Measurements from ENCODE around the gene NNT. TPM values are rescaled to one million over a fixed set of nuclear protein-coding genes. Genes with fewer than 3 reads are reported as not detected.
A peak's percentile ranks its signal among the peaks of the same experiment; 100 is the strongest.
"Not testable (repeated sequence)": the region's sequence is repeated elsewhere in the genome, so short reads cannot be mapped to it uniquely, and the experiment has no call there.

The NNT gene
- total and polyA plus RNA-seq, 10 of the 15 experiments (the other 5 are each of a cell fraction or from before 2014, with no cell fraction given), result 20.8 to 73.1 (median 51.9) TPM

DNA sequence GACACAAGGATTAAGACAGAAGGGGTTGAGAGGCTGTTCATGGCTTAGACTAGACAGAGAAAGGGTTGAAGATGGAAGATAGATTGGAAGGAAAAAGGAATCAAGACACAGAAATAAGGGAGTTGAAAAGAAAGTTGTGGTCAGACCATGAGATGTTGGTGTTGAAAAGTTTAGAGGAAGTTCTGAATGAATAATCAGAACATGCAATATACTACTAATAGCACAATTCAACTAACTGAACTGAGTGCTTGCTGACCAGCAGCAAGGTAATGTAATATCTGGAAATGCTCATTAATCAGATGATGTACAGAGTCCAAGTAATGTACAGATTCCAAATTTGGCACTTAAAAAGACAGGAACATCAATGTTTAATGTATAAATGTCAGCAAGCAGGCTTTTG is 10.6 kb upstream of the NNT start:
- Histone ChIP-seq H3K27me3 (replicated peaks in 1 of 2; ENCODE audit: control insufficient read depth in 2 of 2, insufficient read depth in 2 of 2, low read length in 1 of 2) (no peaks in the 10 kb centered on the region), H3K36me3 (ENCODE audit: control insufficient read depth in 2 of 2, insufficient read depth in 2 of 2, low read length in 1 of 2) (no peaks in the 10 kb centered on the region; a peak in 2 of 4 replicates), H3K9me3 (replicated peaks; ENCODE audit: control insufficient read depth, insufficient read depth, low read length) (no peaks in the 10 kb centered on the region), H4K20me1 (ENCODE audit: control insufficient read depth, insufficient read depth) (no peaks in the 10 kb centered on the region), H3K27ac (ENCODE audit: control insufficient read depth, insufficient read depth) (no peak overlapping the region), H3K4me2 (ENCODE audit: control insufficient read depth, insufficient read depth) (no peak overlapping the region; the same call in 1 of the 2 replicates), H3K4me1 (ENCODE audit: control insufficient read depth, insufficient read depth, low read length) (peaks cover 6% of the 10 kb centered on the region; the same call in 1 of the 2 replicates), H3K9ac (ENCODE audit: control insufficient read depth, insufficient read depth, low read length) (no peak overlapping the region), H3K79me2 (ENCODE audit: control insufficient read depth, insufficient read depth, low read length) (no peaks in the 10 kb centered on the region), H3K4me3 (no peak overlapping the region), H2AFZ (ENCODE audit: control insufficient read depth, low read depth, low read length) (no peak overlapping the region)
- no TSS peak for BruUV-seq (replicated peaks)
- intact Hi-C loops (cut with micrococcal nuclease; ENCODE audit: unreplicated experiment) (no loop called here), in situ Hi-C loops (cut with MboI) (no loop called here)
- RAD21 ChIA-PET (ENCODE audit: unreplicated experiment), result no interaction called here
- DNase-seq (ENCODE audit: low read depth, low spot score) (no peak), FAIRE-seq (no peak), ATAC-seq (peak; percentile 43)
- POLR2A ChIA-PET, result interaction anchor here (0.6 kb wide), 1 partner anchor 11 kb away, joined by 3 read pairs; the partner anchor contains the start of gene NNT
- CTCF ChIA-PET, result no interaction called here
- TF ChIP-seq RUNX3 (IDR thresholded peaks at IDR 0.05; ENCODE audit: low read length) (peak; percentile 53; the same call in 1 of the 2 replicates), ETV6 (conservative IDR thresholded peaks at IDR 0.05 in 1 of 2, IDR thresholded peaks at IDR 0.05 in 1 of 2; ENCODE audit: borderline replicate concordance in 1 of 2, low read depth in 1 of 2) (no peak), NFIC (IDR thresholded peaks at IDR 0.05; ENCODE audit: low read depth, low read length) (0 out of 2 replicates have a peak, but pooled peaks have one; percentile 22), SUPT20H (IDR thresholded peaks at IDR 0.05; ENCODE audit: borderline replicate concordance, control insufficient read depth, low read depth, low read length) (no peak)
- SMC1A ChIA-PET (ENCODE audit: uncharacterized antibody, unreplicated experiment), result no interaction called here

DNA sequence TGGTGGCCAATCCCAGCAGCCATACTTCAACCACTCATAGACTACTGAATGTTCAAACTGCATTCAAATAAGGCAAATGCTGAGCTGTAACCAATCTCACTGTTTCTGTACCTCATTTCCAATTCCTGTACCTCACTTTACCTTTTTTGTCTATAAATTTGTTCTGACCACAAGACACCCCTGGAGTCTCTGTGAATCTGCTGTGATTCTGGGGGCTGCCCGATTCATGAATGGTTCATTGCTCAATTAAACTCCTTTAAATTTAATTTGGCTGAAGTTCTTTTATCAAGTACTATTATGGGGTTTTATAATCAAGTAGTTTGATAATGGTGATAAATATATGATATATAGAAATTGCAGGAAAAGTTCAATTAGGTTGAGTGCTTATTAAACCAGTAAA is 4.1 kb upstream of the NNT start:
- H2AFZ ChIP-seq (ENCODE audit: control insufficient read depth, low read depth, low read length); H3K4me1 ChIP-seq (ENCODE audit: control insufficient read depth, insufficient read depth, low read length); in situ Hi-C loops (cut with MboI); POLR2A ChIA-PET; ATAC-seq; FAIRE-seq; BruUV-seq (replicated peaks); H3K36me3 ChIP-seq (ENCODE audit: control insufficient read depth in 2 of 2, insufficient read depth in 2 of 2, low read length in 1 of 2); DNase-seq (ENCODE audit: low read depth, low spot score); SMC1A ChIA-PET (ENCODE audit: uncharacterized antibody, unreplicated experiment); H3K4me3 ChIP-seq; H3K27me3 ChIP-seq (replicated peaks in 1 of 2; ENCODE audit: control insufficient read depth in 2 of 2, insufficient read depth in 2 of 2, low read length in 1 of 2); H3K4me2 ChIP-seq (ENCODE audit: control insufficient read depth, insufficient read depth); H4K20me1 ChIP-seq (ENCODE audit: control insufficient read depth, insufficient read depth); H3K9ac ChIP-seq (ENCODE audit: control insufficient read depth, insufficient read depth, low read length); RAD21 ChIA-PET (ENCODE audit: unreplicated experiment); intact Hi-C loops (cut with micrococcal nuclease; ENCODE audit: unreplicated experiment); H3K9me3 ChIP-seq (replicated peaks; ENCODE audit: control insufficient read depth, insufficient read depth, low read length); H3K27ac ChIP-seq (ENCODE audit: control insufficient read depth, insufficient read depth): not testable (repeated sequence)
- peaks cover 42% of the 10 kb centered on the region for H3K79me2 ChIP-seq (ENCODE audit: control insufficient read depth, insufficient read depth, low read length)
- CTCF ChIA-PET, result interaction anchor here (0.6 to 2.4 kb wide), 2 partner anchors 26 to 68 kb away, joined by 3 to 8 read pairs; no protein-coding TSS in a partner anchor
- WGBS (ENCODE audit: insufficient coverage, insufficient replicate concordance, low lambda C conversion rate, missing lambda C conversion rate), result 100% methylated on average over 1 of the region's 1 CpG

All from GM12878 (cell line).